Measurements from ENCODE around the gene LHCGR.

LHCGR gene

DNA sequence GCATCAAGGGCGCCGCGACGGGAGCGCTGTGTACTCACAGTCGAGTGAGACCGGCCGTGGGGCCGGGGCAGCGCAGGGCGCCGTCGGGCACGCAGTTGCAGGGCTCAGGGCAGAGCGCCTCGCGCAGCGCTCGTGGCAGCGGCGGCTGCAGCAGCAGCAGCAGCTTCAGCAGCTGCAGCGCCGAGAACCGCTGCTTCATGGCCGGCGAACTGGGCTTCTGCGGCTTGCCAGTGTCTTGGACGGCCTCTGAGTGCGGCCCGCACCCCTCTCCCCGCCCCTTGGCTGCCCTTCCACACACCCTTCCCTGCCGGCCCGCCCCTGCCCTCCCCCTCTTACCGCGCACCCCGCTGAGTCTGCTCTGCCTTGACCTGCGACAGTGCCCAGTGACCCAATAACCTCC is at the start of gene LHCGR:
Gene LHCGR, minus strand, starts transcription at position 252 of the 400 bp plus-strand sequence. Its CDS starts 53 bp downstream, at position 199.
- Histone ChIP-seq H3K4me2 (no peak within 1 kb of the TSS), H3K36me3 (ENCODE audit: insufficient read depth) (no peaks in the 10 kb centered on the region), H3K79me2 (ENCODE audit: insufficient read depth, low read depth) (no peaks in the 10 kb centered on the region), H3K27me3 (ENCODE audit: insufficient read depth, low read depth) (no peaks in the 10 kb centered on the region), H3K4me3 (IDR thresholded peaks at IDR 0.05; ENCODE audit: insufficient read depth, low read depth, low read length) (no peak within 1 kb of the TSS), H2AFZ (ENCODE audit: low read depth) (no peak within 1 kb of the TSS), H3K4me1 (ENCODE audit: low read depth, poor library complexity, severe bottlenecking) (no peaks in the 10 kb centered on the region), H4K20me1 (ENCODE audit: insufficient read depth) (no peaks in the 10 kb centered on the region), H3K27ac (no peak within 1 kb of the TSS), H3K9ac (no peak within 1 kb of the TSS)
- no peak for TF ChIP-seq CTCF (conservative IDR thresholded peaks at IDR 0.05; ENCODE audit: low read depth, low read length)

- Histone ChIP-seq H3K36me3 (ENCODE audit: insufficient read depth) (no peaks in the 10 kb centered on the region), H3K79me2 (ENCODE audit: insufficient read depth, low read depth) (no peaks in the 10 kb centered on the region), H3K27ac (no peak overlapping the region), H2AFZ (ENCODE audit: low read depth) (no peak overlapping the region), H3K4me2 (no peak overlapping the region), H3K9ac (no peak overlapping the region), H4K20me1 (ENCODE audit: insufficient read depth) (no peaks in the 10 kb centered on the region), H3K27me3 (ENCODE audit: insufficient read depth, low read depth) (no peaks in the 10 kb centered on the region), H3K4me1 (ENCODE audit: low read depth, poor library complexity, severe bottlenecking) (no peaks in the 10 kb centered on the region), H3K4me3 (IDR thresholded peaks at IDR 0.05; ENCODE audit: insufficient read depth, low read depth, low read length) (no peak overlapping the region)
- TF ChIP-seq CTCF (conservative IDR thresholded peaks at IDR 0.05; ENCODE audit: low read depth, low read length): no peak
These were observed 44.1 kb upstream of the LHCGR start for GRCh38 chr2:48799601-48800000.

DNA sequence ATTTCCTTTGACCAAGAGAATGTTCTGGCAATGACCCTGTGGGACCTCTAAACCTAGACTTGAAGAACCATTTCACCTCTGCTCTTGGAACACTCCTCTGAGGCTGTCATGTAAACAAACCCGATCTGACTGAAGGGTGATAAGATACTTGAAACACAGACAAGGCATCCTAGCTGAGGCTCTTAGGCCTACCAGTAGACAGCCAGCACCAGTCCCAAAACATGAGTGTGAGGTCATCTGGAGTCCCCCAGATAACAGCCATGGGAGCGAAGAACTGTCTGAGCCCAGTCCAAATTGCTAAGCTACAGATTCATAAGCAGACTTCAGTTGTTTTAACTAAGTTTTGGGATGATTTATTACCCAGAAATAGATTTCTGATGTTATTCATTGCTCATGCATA is 39.5 kb upstream of the LHCGR start:
- Histone ChIP-seq H3K79me2 (ENCODE audit: insufficient read depth, low read depth) (no peaks in the 10 kb centered on the region), H3K4me2 (no peak overlapping the region), H3K4me1 (ENCODE audit: low read depth, poor library complexity, severe bottlenecking) (no peaks in the 10 kb centered on the region), H3K36me3 (ENCODE audit: insufficient read depth) (no peaks in the 10 kb centered on the region), H3K27me3 (ENCODE audit: insufficient read depth, low read depth) (no peaks in the 10 kb centered on the region), H3K27ac (no peak overlapping the region), H3K4me3 (IDR thresholded peaks at IDR 0.05; ENCODE audit: insufficient read depth, low read depth, low read length) (no peak overlapping the region), H3K9ac (no peak overlapping the region), H4K20me1 (ENCODE audit: insufficient read depth) (no peaks in the 10 kb centered on the region), H2AFZ (ENCODE audit: low read depth) (no peak overlapping the region)
- no peak for TF ChIP-seq CTCF (conservative IDR thresholded peaks at IDR 0.05; ENCODE audit: low read depth, low read length)

- H3K36me3 ChIP-seq (ENCODE audit: insufficient read depth): no peaks in the 10 kb centered on the region
- H2AFZ ChIP-seq (ENCODE audit: low read depth): no peak overlapping the region
- TF ChIP-seq CTCF (conservative IDR thresholded peaks at IDR 0.05; ENCODE audit: low read depth, low read length): no peak
- H3K27me3 ChIP-seq (ENCODE audit: insufficient read depth, low read depth): no peaks in the 10 kb centered on the region
- H3K4me1 ChIP-seq (ENCODE audit: low read depth, poor library complexity, severe bottlenecking): no peaks in the 10 kb centered on the region
- H3K27ac ChIP-seq: no peak overlapping the region
- H4K20me1 ChIP-seq (ENCODE audit: insufficient read depth): no peaks in the 10 kb centered on the region
- H3K79me2 ChIP-seq (ENCODE audit: insufficient read depth, low read depth): no peaks in the 10 kb centered on the region
- no peak overlapping the region for H3K4me2 ChIP-seq
- H3K4me3 ChIP-seq (IDR thresholded peaks at IDR 0.05; ENCODE audit: insufficient read depth, low read depth, low read length): no peak overlapping the region
- no peak overlapping the region for H3K9ac ChIP-seq
These were observed 38.1 kb upstream of the LHCGR start for GRCh38 chr2:48793671-48794070.

Measured in KMS-11 (cell line).